H1 (cell line): ENCODE measurements around the gene MAP7D1. TPM values are rescaled to one million over a fixed set of nuclear protein-coding genes. Genes with fewer than 3 reads are reported as not detected.

Experiments
- ASH2L ChIP-seq: fragments of 200-600, 300-600 bp; sonication (generic); IDR thresholded peaks from one replicate; pipeline ENCODE4 v1.7.1; 2017; ENCODE audit warnings: low read length
- BCL11A ChIP-seq, 2 experiments: IDR thresholded peaks; one replicate each; pipeline ENCODE4 v1.6.1; 2011; ENCODE audit warnings: low read depth in 2 of 2, low read length in 2 of 2, mild to moderate bottlenecking in 2 of 2
- CTCF ChIP-seq, 3 experiments: IDR thresholded peaks; 1 replicate in 2 of 3; 2 replicates in 1 of 3; pipeline versions ENCODE4 v1.5.1 to v1.6.1; 2011; ENCODE audit warnings: low read length in 3 of 3, mild to moderate bottlenecking in 3 of 3, inconsistent platforms in 2 of 3, low read depth in 1 of 3, moderate library complexity in 1 of 3; ENCODE audit not compliant: insufficient read depth in 1 of 3; ENCODE audit errors: control extremely low read depth in 1 of 3
- GTF2F1 ChIP-seq: IDR thresholded peaks from 2 replicates; pipeline ENCODE4 v1.6.1; 2012; ENCODE audit warnings: low read depth, low read length, improper control_type of control experiment, borderline replicate concordance
- POLR2AphosphoS5 ChIP-seq: IDR thresholded peaks from 2 replicates; pipeline ENCODE4 v1.6.1; 2011; ENCODE audit warnings: low read depth, low read length
- RNF2 ChIP-seq: fragments of 200-900, 300-1000 bp; sonication (generic); IDR thresholded peaks from 2 replicates; pipeline ENCODE4 v1.7.1; 2016; ENCODE audit warnings: borderline replicate concordance, low read depth, mild to moderate bottlenecking, antibody characterized with exemption, low read length; ENCODE audit not compliant: poor library complexity, severe bottlenecking; ENCODE audit errors: missing control alignments
- TAF7 ChIP-seq: optimal IDR thresholded peaks from 2 replicates; pipeline ENCODE3; 2011; ENCODE audit warnings: low read depth, mild to moderate bottlenecking, inconsistent platforms, low read length, moderate library complexity, borderline replicate concordance
- polyA plus RNA-seq, 7 experiments: library from polyadenylated mRNA; depleted of rRNA in 3 of 7; stranded (reverse) in 5 of 7; unstranded in 2 of 7; fragments of >200 nt in 5 of 7; fragments of 200-250 nt in 2 of 7; gene quantifications; 1 replicate in 5 of 7; 2 replicates in 1 of 7; 4 replicates in 1 of 7; pipeline versions ENCODE4 v1.2.1 to v1.2.3, GENCODE V29; 2011 to 2013; ENCODE audit warnings: missing spikeins in 2 of 7, mixed read lengths in 2 of 7
- total RNA-seq: library from RNA; stranded (reverse); fragmentation: NEBNext Ultra II Directional; extraction: Animal tissue kit (Norgen Biotek cat#: 25700); gene quantifications from 2 replicates; pipeline ENCODE4 v1.2.1, GENCODE V29; 2021

Gene MAP7D1
- total and polyA plus RNA-seq, 2 of the 8 experiments (the other 6 are each of a cell fraction or from before 2014, with no cell fraction given): 18.2 to 52.4 TPM

- TF ChIP-seq RNF2 (no peak), TAF7 (no peak), CTCF (IDR thresholded peaks at IDR 0.05; ENCODE audit: control extremely low read depth in 1 of 3, insufficient read depth in 1 of 3, low read depth in 1 of 3, low read length in 3 of 3) (no peak), GTF2F1 (no peak), POLR2AphosphoS5 (no peak), ASH2L (no peak), BCL11A (IDR thresholded peaks at IDR 0.05; ENCODE audit: low read depth in 2 of 2, low read length in 2 of 2) (no peak)
Measured at GRCh38 chr1:36128905-36129206, 27.1 kb upstream of the MAP7D1 start (continued).
